ENCODE results near the gene CPLX4. TPM values are rescaled to one million over a fixed set of nuclear protein-coding genes. Genes with fewer than 3 reads are reported as not detected.
"Not testable (repeated sequence)": the region's sequence is repeated elsewhere in the genome, so short reads cannot be mapped to it uniquely, and the experiment has no call there.

CPLX4 gene
- total RNA-seq, 2 experiments from 2014 or later: not detected

DNA sequence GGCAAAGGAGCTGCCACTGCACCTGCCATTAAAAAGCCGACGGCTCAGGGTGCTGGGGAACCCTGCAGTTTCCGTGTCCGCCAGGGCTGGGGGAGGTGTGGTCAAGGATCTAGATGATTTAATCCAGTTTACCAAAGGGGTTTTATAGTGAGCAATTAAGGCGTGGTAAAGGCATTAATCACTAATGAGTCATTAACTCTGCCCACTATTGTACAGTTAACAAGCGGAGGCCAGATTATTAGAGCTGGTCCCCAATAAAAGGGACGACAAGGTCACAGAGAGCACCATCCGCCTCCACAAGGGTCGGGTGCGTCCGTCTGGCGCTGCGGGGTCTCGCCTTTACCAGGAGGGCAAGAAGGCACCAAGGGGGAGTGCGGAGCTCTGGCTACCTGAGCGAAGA is 54.8 kb downstream of the CPLX4 start:
- POLR2A ChIA-PET: no interaction called here
- intact Hi-C loops (cut with micrococcal nuclease): loop anchor here (10.0 kb wide), 1 partner anchor 179 kb away; no protein-coding TSS in a partner anchor

DNA sequence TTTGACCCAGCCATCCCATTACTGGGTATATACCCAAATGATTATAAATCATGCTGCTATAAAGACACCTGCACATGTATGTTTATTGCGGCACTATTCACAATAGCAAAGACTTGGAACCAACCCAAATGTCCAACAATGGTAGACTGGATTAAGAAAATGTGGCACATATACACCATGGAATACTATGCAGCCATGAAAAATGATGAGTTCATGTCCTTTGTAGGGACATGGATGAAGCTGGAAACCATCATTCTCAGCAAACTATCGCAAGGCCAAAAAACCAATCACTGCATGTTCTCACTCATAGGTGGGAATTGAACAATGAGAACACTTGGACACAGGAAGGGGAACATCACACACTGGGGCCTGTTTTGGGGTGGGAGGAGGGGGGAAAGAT is 56.2 kb downstream of the CPLX4 start:
- H3K4me3 Mint-ChIP-seq; ATAC-seq; POLR2A ChIA-PET; H3K36me3 Mint-ChIP-seq (ENCODE audit: low read depth); DNase-seq; H3K4me1 Mint-ChIP-seq (ENCODE audit: low read depth); H3K9me3 Mint-ChIP-seq; CTCF ChIA-PET; H3K27ac Mint-ChIP-seq: not testable (repeated sequence)
- H3K27me3 Mint-ChIP-seq: peaks cover 69% of the 10 kb centered on the region
- intact Hi-C loops (cut with micrococcal nuclease): loop anchor here (10.0 kb wide), 1 partner anchor 177 kb away; no protein-coding TSS in a partner anchor

More for the DNA sequence above, 54.8 kb downstream of the CPLX4 start:
- TF ChIP-seq, protein P1, sequence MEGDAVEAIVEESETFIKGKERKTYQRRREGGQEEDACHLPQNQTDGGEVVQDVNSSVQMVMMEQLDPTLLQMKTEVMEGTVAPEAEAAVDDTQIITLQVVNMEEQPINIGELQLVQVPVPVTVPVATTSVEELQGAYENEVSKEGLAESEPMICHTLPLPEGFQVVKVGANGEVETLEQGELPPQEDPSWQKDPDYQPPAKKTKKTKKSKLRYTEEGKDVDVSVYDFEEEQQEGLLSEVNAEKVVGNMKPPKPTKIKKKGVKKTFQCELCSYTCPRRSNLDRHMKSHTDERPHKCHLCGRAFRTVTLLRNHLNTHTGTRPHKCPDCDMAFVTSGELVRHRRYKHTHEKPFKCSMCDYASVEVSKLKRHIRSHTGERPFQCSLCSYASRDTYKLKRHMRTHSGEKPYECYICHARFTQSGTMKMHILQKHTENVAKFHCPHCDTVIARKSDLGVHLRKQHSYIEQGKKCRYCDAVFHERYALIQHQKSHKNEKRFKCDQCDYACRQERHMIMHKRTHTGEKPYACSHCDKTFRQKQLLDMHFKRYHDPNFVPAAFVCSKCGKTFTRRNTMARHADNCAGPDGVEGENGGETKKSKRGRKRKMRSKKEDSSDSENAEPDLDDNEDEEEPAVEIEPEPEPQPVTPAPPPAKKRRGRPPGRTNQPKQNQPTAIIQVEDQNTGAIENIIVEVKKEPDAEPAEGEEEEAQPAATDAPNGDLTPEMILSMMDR (IDR thresholded peaks at IDR 0.05): no peak
- no peak for ATAC-seq
- H3K9me3 Mint-ChIP-seq: peaks cover 2% of the 10 kb centered on the region
- H3K27ac Mint-ChIP-seq: no peak overlapping the region
- CTCF ChIA-PET: interaction anchor here (0.7 to 3.1 kb wide), 2 partner anchors 14 to 139 kb away, joined by 5 to 12 read pairs; no protein-coding TSS in a partner anchor
- H3K27me3 Mint-ChIP-seq: peaks cover 81% of the 10 kb centered on the region
- H3K36me3 Mint-ChIP-seq (ENCODE audit: low read depth): no peaks in the 10 kb centered on the region
- peaks cover 13% of the 10 kb centered on the region for H3K4me1 Mint-ChIP-seq (ENCODE audit: low read depth)
- no peak overlapping the region for H3K4me3 Mint-ChIP-seq
- DNase-seq: no peak

DNA sequence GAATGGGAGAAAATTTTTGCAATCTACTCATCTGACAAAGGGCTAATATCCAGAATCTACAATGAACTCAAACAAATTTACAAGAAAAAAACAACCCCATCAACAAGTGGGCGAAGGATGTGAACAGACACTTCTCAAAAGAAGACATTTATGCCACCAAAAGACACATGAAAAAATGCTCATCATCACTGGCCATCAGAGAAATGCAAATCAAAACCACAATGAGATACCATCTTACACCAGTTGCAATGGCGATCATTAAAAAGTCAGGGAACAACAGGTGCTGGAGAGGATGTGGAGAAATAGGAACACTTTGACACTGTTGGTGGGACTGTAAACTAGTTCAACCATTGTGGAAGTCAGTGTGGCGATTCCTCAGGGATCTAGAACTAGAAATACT is 56.6 kb downstream of the CPLX4 start:
- POLR2A ChIA-PET; H3K4me1 Mint-ChIP-seq (ENCODE audit: low read depth); DNase-seq; H3K4me3 Mint-ChIP-seq; CTCF ChIA-PET; ATAC-seq; H3K36me3 Mint-ChIP-seq (ENCODE audit: low read depth); H3K9me3 Mint-ChIP-seq; H3K27ac Mint-ChIP-seq: not testable (repeated sequence)
- peaks cover 65% of the 10 kb centered on the region for H3K27me3 Mint-ChIP-seq
- intact Hi-C loops (cut with micrococcal nuclease): loop anchor here (10.0 kb wide), 1 partner anchor 177 kb away; no protein-coding TSS in a partner anchor

DNA sequence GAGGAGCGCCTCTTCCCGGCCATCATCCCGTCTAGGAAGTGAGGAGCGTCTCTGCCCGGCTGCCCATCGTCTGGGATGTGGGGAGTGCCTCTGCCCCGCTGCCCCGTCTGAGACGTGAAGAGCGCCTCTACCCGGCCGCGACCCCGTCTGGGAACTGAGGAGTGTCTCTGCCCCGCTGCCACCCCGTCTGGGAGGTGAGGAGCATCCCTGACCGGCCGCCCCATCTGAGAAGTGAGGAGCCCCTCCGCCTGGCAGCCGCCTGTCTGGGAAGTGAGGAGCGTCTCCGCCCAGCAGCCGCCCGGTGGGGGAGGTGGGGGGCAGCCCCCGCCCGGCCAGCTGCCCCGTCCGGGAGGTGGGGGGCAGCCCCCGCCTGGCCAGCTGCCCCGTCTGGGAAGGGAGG is 63.0 kb downstream of the CPLX4 start:
- CTCF ChIA-PET; DNase-seq; H3K4me1 Mint-ChIP-seq (ENCODE audit: low read depth); H3K36me3 Mint-ChIP-seq (ENCODE audit: low read depth); H3K9me3 Mint-ChIP-seq; H3K4me3 Mint-ChIP-seq; POLR2A ChIA-PET; intact Hi-C loops (cut with micrococcal nuclease); H3K27ac Mint-ChIP-seq; ATAC-seq: not testable (repeated sequence)
- peaks cover 31% of the 10 kb centered on the region for H3K27me3 Mint-ChIP-seq

DNA sequence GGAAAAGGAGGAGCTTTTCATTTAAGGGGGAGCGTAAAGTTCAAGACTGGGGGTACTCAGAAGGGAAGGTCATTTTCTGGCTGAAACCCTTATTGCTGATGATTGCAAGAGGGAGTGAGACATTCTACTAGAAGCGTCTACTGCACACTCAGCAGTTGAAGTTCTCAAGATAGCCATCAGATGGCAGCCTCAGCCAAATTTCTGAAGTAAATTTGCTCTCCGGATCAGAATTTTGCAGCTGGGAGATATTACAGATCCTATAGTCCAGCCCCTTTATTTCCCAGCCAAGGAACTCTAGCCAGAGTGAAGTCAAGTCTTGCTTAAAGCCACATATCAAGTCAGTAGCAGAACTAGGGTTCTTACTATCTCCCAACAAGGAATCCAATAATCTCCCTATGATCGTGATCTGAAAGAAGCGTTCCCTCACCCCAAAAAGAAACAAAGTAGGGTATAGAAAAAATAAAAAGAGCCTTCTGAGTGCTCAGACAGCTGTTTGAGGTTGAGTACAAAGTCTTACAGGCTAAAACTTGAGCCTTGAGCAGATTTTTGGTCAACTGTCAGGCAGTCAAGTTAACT is 69.2 kb downstream of the CPLX4 start:
- DNase-seq (peak; percentile 57), ATAC-seq (peak; percentile 49)
- Mint-ChIP-seq H3K27ac (no peak overlapping the region), H3K9me3 (no peaks in the 10 kb centered on the region), H3K4me3 (no peak overlapping the region), H3K36me3 (ENCODE audit: low read depth) (no peaks in the 10 kb centered on the region), H3K27me3 (peaks cover 35% of the 10 kb centered on the region), H3K4me1 (ENCODE audit: low read depth) (no peaks in the 10 kb centered on the region)
- TF ChIP-seq, protein P1 (IDR thresholded peaks at IDR 0.05): peak; percentile 63
- CTCF ChIA-PET: interaction anchor here (0.6 to 4.3 kb wide), 25 partner anchors 11 to 153 kb away, joined by 3 to 71 read pairs (median 5); partner anchors contain the start of gene GRP
- intact Hi-C loops (cut with micrococcal nuclease): loop anchor here (2.0 to 5.0 kb wide), 2 partner anchors 58 to 154 kb away; no protein-coding TSS in a partner anchor
- POLR2A ChIA-PET: no interaction called here

DNA sequence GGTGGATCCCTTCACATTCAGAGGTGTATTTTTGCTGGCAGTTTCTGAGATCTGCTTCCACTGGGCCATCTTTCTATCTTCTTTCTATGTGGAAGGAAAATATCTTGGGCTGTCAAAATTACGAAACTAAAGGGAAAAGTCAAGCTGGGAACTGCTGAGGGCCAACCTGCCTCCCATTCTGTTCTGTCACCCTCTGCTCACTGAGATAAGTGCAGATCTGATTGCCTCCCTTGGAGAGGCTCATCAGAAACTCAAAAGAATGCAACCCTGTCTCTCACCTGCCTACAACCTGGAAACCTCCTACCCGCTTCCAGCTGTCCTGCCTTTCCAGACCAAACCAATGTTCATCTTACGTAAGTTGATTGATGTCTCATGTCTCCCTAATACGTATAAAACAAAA is 71.7 kb downstream of the CPLX4 start:
- Mint-ChIP-seq H3K4me1 (ENCODE audit: low read depth) (no peaks in the 10 kb centered on the region), H3K27me3 (peaks cover 29% of the 10 kb centered on the region), H3K27ac (no peak overlapping the region), H3K36me3 (ENCODE audit: low read depth) (no peaks in the 10 kb centered on the region), H3K9me3 (no peaks in the 10 kb centered on the region), H3K4me3 (no peak overlapping the region)
- TF ChIP-seq, protein P1 (IDR thresholded peaks at IDR 0.05): no peak
- ChIA-PET POLR2A (no interaction called here), CTCF (no interaction called here)
- no peak for ATAC-seq
- intact Hi-C loops (cut with micrococcal nuclease): loop anchor here (5.0 kb wide), 1 partner anchor 61 kb away; no protein-coding TSS in a partner anchor
- no peak for DNase-seq

Other genes starting within 250 kb of the CPLX4 start
- gene SEC11C, start 178.8 kb downstream of the CPLX4 start, total RNA-seq: 10 to 100 TPM; 45.7 to 48.8 TPM
- gene GRP, start 98.5 kb downstream of the CPLX4 start, total RNA-seq: not detected
- gene RAX, start 45.2 kb downstream of the CPLX4 start, total RNA-seq: not detected
- gene LMAN1, start 40.6 kb upstream of the CPLX4 start, total RNA-seq: 100 to 1,000 TPM; 126 to 140 TPM

Measured in activated CD8-positive, alpha-beta T cell treated with anti-CD3 and anti-CD28 coated beads for 36 hours (primary cell).